OCI-LY7 (cell line): Measurements from ENCODE around the gene ZNF554.

Source experiments
- EZH2phosphoT487 ChIP-seq: fragments of 200-600 bp; sonication (generic); IDR thresholded peaks from 2 replicates; pipeline ENCODE4 v1.6.1; 2018; ENCODE audit warnings: low read depth, borderline replicate concordance, mild to moderate bottlenecking, mixed run types, antibody characterized with exemption, low read length, moderate library complexity, mixed read lengths
- TF ChIP-seq, protein P1 (sequence below): fragments of 200-600 bp; sonication (generic); conservative IDR thresholded peaks from 2 replicates; pipeline ENCODE4 v1.5.1; 2014; ENCODE audit warnings: mild to moderate bottlenecking, antibody characterized with exemption, low read length, moderate library complexity, mixed read lengths

DNA sequence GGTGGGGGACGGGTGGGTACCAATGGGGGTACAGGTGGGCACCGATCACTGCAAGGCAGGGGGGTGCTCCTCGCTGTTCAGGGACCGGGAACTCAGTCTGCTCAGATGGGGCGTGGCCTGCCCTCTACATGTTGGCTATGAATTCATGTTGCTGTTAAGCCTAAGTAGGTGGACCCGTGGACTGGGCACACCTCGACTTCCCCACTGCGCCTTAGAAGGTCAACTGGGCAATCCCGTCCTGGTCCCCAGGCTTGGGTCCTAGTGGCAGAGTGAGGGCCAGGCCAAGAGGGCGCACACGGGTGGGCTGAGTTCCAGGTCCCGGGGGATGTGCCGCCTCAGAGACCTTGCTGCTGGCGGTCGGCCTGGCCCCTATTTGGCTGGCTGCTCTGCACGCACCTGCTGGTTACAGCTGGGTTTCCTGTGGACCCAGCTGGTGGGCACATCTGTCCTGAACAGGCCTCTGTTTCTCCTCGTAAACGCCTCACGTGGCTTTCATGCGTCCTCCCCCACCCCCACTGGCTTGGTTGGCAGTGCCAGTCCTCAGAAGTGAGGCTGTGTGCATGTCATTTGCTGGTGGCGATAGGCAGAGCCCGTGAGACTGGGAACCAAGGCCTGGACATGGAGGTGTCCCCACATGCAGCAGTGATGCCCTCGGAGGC lies 13.5 kb upstream of the ZNF554 start:
- TF ChIP-seq, protein P1, sequence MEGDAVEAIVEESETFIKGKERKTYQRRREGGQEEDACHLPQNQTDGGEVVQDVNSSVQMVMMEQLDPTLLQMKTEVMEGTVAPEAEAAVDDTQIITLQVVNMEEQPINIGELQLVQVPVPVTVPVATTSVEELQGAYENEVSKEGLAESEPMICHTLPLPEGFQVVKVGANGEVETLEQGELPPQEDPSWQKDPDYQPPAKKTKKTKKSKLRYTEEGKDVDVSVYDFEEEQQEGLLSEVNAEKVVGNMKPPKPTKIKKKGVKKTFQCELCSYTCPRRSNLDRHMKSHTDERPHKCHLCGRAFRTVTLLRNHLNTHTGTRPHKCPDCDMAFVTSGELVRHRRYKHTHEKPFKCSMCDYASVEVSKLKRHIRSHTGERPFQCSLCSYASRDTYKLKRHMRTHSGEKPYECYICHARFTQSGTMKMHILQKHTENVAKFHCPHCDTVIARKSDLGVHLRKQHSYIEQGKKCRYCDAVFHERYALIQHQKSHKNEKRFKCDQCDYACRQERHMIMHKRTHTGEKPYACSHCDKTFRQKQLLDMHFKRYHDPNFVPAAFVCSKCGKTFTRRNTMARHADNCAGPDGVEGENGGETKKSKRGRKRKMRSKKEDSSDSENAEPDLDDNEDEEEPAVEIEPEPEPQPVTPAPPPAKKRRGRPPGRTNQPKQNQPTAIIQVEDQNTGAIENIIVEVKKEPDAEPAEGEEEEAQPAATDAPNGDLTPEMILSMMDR: no peak
- TF ChIP-seq EZH2phosphoT487: no peak
